ENCODE measurements around the gene FEV. TPM values are rescaled to one million over a fixed set of nuclear protein-coding genes. Genes with fewer than 3 reads are reported as not detected.

The FEV gene
- polyA plus RNA-seq, 2 of the 4 experiments (the other 2 are of a cell fraction), result not detected

DNA sequence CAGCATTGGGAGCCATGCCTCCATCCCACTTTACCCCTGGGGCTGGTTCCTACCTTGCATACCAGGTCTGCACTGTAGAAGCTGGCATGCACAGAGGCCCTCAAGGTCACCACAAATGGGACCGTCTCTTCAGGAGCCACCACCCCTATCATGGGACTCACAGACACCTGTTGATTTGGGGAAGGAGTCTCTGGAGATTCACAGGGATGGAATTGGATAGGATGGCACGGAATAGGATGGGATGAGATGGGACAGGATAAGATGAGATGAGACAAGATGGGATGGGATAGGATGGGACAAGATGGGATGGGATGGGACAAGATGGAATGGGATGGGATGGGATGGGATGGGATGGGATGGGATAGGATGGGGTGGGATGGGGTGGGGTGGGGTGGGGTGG, 24.3 kb upstream of the FEV start:
- Histone ChIP-seq H3K4me2 (no peak overlapping the region), H3K4me3 (no peak overlapping the region), H3K9me3 (no peaks in the 10 kb centered on the region), H3K4me1 (no peaks in the 10 kb centered on the region), H3K27ac (no peak overlapping the region)
- TF ChIP-seq ZC3H11A (IDR thresholded peaks at IDR 0.05) (no peak), TFCP2L1 (CRISPR knock-in tag; IDR thresholded peaks at IDR 0.05) (no peak), HOXA7 (CRISPR knock-in tag; IDR thresholded peaks at IDR 0.05) (no peak), KDM5A (IDR thresholded peaks at IDR 0.05) (no peak), ELK1 (IDR thresholded peaks at IDR 0.05; ENCODE audit: low read depth, low read length) (no peak), ATOH8 (CRISPR knock-in tag; IDR thresholded peaks at IDR 0.05; ENCODE audit: low read depth) (no peak), E2F6 (IDR thresholded peaks at IDR 0.05; ENCODE audit: borderline replicate concordance, low read depth) (no peak), POLR2AphosphoS2 (conservative IDR thresholded peaks at IDR 0.05; ENCODE audit: low read length) (no peak), NPAS2 (CRISPR knock-in tag; IDR thresholded peaks at IDR 0.05; ENCODE audit: borderline replicate concordance) (no peak), SMC3 (IDR thresholded peaks at IDR 0.05) (no peak), HMGXB4 (CRISPR knock-in tag; IDR thresholded peaks at IDR 0.05; ENCODE audit: borderline replicate concordance) (no peak), MAZ (IDR thresholded peaks at IDR 0.05; ENCODE audit: borderline replicate concordance, low read depth, low read length) (no peak), JUNB (IDR thresholded peaks at IDR 0.05) (no peak), MYC (IDR thresholded peaks at IDR 0.05; ENCODE audit: borderline replicate concordance, low read length) (no peak), ZNF302 (CRISPR knock-in tag; IDR thresholded peaks at IDR 0.05) (no peak), MAFK (IDR thresholded peaks at IDR 0.05; ENCODE audit: partially characterized antibody) (no peak)
- no peak for FAIRE-seq
- WGBS (ENCODE audit: missing lambda C conversion rate), result 19% methylated on average over 2 of the region's 2 CpGs
- ChIA-PET POLR2A (no interaction called here), CTCF (interaction anchor here (0.7 to 3.0 kb wide), 6 partner anchors 10 to 110 kb away, joined by 3 to 18 read pairs (median 12); no protein-coding TSS in a partner anchor)
- DNase-seq (ENCODE audit: low read depth in 1 of 2, low spot score in 1 of 2), result no peak
- no peak for ATAC-seq

- no peak overlapping the region for H3K27ac ChIP-seq
- H3K9me3 ChIP-seq, result no peaks in the 10 kb centered on the region
- TF ChIP-seq ZFP36 (IDR thresholded peaks at IDR 0.05; ENCODE audit: borderline replicate concordance, partially characterized antibody) (no peak), ELK1 (IDR thresholded peaks at IDR 0.05; ENCODE audit: low read depth, low read length) (no peak), ZC3H11A (IDR thresholded peaks at IDR 0.05) (no peak), RCOR1 (IDR thresholded peaks at IDR 0.05; ENCODE audit: low read depth, low read length) (no peak), EP300 (IDR thresholded peaks at IDR 0.05) (no peak)
- TF ChIP-seq, protein P1, sequence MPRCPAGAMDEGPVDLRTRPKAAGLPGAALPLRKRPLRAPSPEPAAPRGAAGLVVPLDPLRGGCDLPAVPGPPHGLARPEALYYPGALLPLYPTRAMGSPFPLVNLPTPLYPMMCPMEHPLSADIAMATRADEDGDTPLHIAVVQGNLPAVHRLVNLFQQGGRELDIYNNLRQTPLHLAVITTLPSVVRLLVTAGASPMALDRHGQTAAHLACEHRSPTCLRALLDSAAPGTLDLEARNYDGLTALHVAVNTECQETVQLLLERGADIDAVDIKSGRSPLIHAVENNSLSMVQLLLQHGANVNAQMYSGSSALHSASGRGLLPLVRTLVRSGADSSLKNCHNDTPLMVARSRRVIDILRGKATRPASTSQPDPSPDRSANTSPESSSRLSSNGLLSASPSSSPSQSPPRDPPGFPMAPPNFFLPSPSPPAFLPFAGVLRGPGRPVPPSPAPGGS (IDR thresholded peaks at IDR 0.05), result no peak
- no peak for ATAC-seq
- no peak overlapping the region for H3K4me3 ChIP-seq
- H3K4me2 ChIP-seq, result no peak overlapping the region
- no peak for FAIRE-seq
- H3K4me1 ChIP-seq, result peaks cover 7% of the 10 kb centered on the region
- 92% methylated on average over 3 of the region's 3 CpGs for WGBS (ENCODE audit: missing lambda C conversion rate)
- CTCF ChIA-PET, result interaction anchor here (0.6 to 7.1 kb wide), 11 partner anchors 9 to 294 kb away, joined by 3 to 59 read pairs (median 14); no protein-coding TSS in a partner anchor
- POLR2A ChIA-PET, result no interaction called here
- DNase-seq (ENCODE audit: low read depth in 1 of 2, low spot score in 1 of 2), result no peak
Measured at GRCh38 chr2:219003979-219004378, 19.0 kb upstream of the FEV start.

Measured in A549 (cell line).